ENCODE measurements around the gene PAF1.
"Not testable (repeated sequence)": the region's sequence is repeated elsewhere in the genome, so short reads cannot be mapped to it uniquely, and the experiment has no call there.

PAF1 gene

GRCh38 chr19:39384839-39385568 lies 5.9 kb downstream of the PAF1 start:
- in situ Hi-C loops (cut with HindIII; ENCODE audit: low sequenced_read_pairs) = no loop called here

GRCh38 chr19:39382991-39383828 lies 7.7 kb downstream of the PAF1 start:
- in situ Hi-C loops (cut with HindIII; ENCODE audit: low sequenced_read_pairs) = no loop called here

GRCh38 chr19:39381910-39382611 lies 8.8 kb downstream of the PAF1 start:
- in situ Hi-C loops (cut with HindIII; ENCODE audit: low sequenced_read_pairs) = no loop called here

GRCh38 chr19:39380521-39381502 lies 10.1 kb downstream of the PAF1 start:
- in situ Hi-C loops (cut with HindIII; ENCODE audit: low sequenced_read_pairs) = no loop called here

- in situ Hi-C loops (cut with HindIII; ENCODE audit: low sequenced_read_pairs) = no loop called here
Observed at GRCh38 chr19:39379865-39380396, 11.0 kb downstream of the PAF1 start.

GRCh38 chr19:39379366-39379765 lies 11.5 kb downstream of the PAF1 start:
- in situ Hi-C loops (cut with HindIII; ENCODE audit: low sequenced_read_pairs) = not testable (repeated sequence)

- in situ Hi-C loops (cut with HindIII; ENCODE audit: low sequenced_read_pairs) = no loop called here
Observed at GRCh38 chr19:39377373-39378362, 13.2 kb downstream of the PAF1 start.

- in situ Hi-C loops (cut with HindIII; ENCODE audit: low sequenced_read_pairs) = no loop called here
Observed at GRCh38 chr19:39375929-39376328, 15.0 kb downstream of the PAF1 start.

GRCh38 chr19:39372941-39373340 lies 18.0 kb downstream of the PAF1 start:
- in situ Hi-C loops (cut with HindIII; ENCODE audit: low sequenced_read_pairs) = no loop called here

GRCh38 chr19:39372047-39372802 lies 18.7 kb downstream of the PAF1 start:
- in situ Hi-C loops (cut with HindIII; ENCODE audit: low sequenced_read_pairs) = no loop called here

GRCh38 chr19:39370735-39371134 lies 20.2 kb downstream of the PAF1 start:
- in situ Hi-C loops (cut with HindIII; ENCODE audit: low sequenced_read_pairs) = no loop called here

- in situ Hi-C loops (cut with HindIII; ENCODE audit: low sequenced_read_pairs) = no loop called here
Observed at GRCh38 chr19:39369200-39369599, 21.7 kb downstream of the PAF1 start.

- in situ Hi-C loops (cut with HindIII; ENCODE audit: low sequenced_read_pairs) = no loop called here
Observed at GRCh38 chr19:39365531-39365930, 25.4 kb downstream of the PAF1 start.

GRCh38 chr19:39363901-39364457 lies 26.9 kb downstream of the PAF1 start:
- in situ Hi-C loops (cut with HindIII; ENCODE audit: low sequenced_read_pairs) = no loop called here

- in situ Hi-C loops (cut with HindIII; ENCODE audit: low sequenced_read_pairs) = no loop called here
Observed at GRCh38 chr19:39362682-39363657, 27.9 kb downstream of the PAF1 start.

- in situ Hi-C loops (cut with HindIII; ENCODE audit: low sequenced_read_pairs) = no loop called here
Observed at GRCh38 chr19:39360599-39360998, 30.3 kb downstream of the PAF1 start.

GRCh38 chr19:39359026-39359425 lies 31.9 kb downstream of the PAF1 start:
- in situ Hi-C loops (cut with HindIII; ENCODE audit: low sequenced_read_pairs) = no loop called here
